Thyroid gland (tissue), 4 donors: ENCODE results near the gene TCERG1L. TPM values are rescaled to one million over a fixed set of nuclear protein-coding genes. Genes with fewer than 3 reads are reported as not detected.
A peak's percentile ranks its signal among the peaks of the same experiment; 100 is the strongest.

Source experiments
- DNase-seq, 2 donors: peaks; one replicate each; pipeline ENCODE4 v3.0.0-alpha.2; 2019
- H3K27ac ChIP-seq, 3 donors: fragments of 200-600 bp; sonication (generic); 1 replicate in 2 of 3; 2 replicates in 1 of 3; pipeline ENCODE4 v1.5.1; 2016 to 2019; ENCODE audit warnings: mild to moderate bottlenecking in 1 of 3, moderate library complexity in 1 of 3
- H3K27me3 ChIP-seq: fragments of 200-600 bp; sonication (generic); one replicate; pipeline ENCODE4 v1.5.1; 2019
- H3K36me3 ChIP-seq, 2 donors: fragments of 200-600 bp; sonication (generic); one replicate each; pipeline ENCODE4 v1.5.1; 2016 to 2019
- H3K4me1 ChIP-seq, 2 donors: fragments of 200-600 bp; sonication (generic); one replicate each; pipeline ENCODE4 v1.5.1; 2017 to 2019
- H3K4me3 ChIP-seq, 3 donors: fragments of 200-600 bp; sonication (generic); replicated peaks in 1 of 3; 1 replicate in 2 of 3; 2 replicates in 1 of 3; pipeline ENCODE4 v1.5.1; 2016; ENCODE audit warnings: mild to moderate bottlenecking in 1 of 3
- H3K9me3 ChIP-seq: fragments of 200-600 bp; sonication (generic); one replicate; pipeline ENCODE4 v1.5.1; 2017
- POLR2A ChIP-seq, 2 donors: fragments of 450-650 bp; IDR thresholded peaks; one replicate each; pipeline ENCODE4 v1.6.1; 2017; ENCODE audit warnings: antibody characterized with exemption in 2 of 2, mild to moderate bottlenecking in 2 of 2, moderate library complexity in 1 of 2
- WGBS, 2 donors: methylation state at CpG; one replicate each; pipeline ENCODE4 v1.1.5; 2017; 5-methylcytosine and 5-hydroxymethylcytosine counted together
- intact Hi-C: fragments of 100-400 bp; cut with DNase I; formaldehyde crosslinking; loops from one replicate; pipeline ENCODE4 v1.15.1; 2023
- total RNA-seq, 4 donors: library from RNA; depleted of rRNA; stranded (reverse); fragments of >200 nt; gene quantifications; one replicate each; pipeline ENCODE4 v1.2.3, GENCODE V29; 2016
- TF ChIP-seq, protein P1 (sequence below), 6 experiments: fragments of 200-600 bp in 3 of 6; fragments of 450-650 bp in 3 of 6; sonication (generic) in 3 of 6; IDR thresholded peaks; one replicate each; pipeline ENCODE4 v1.5.1; 2016 to 2019; ENCODE audit warnings: antibody characterized with exemption in 6 of 6, mild to moderate bottlenecking in 2 of 6, inconsistent platforms in 1 of 6, moderate library complexity in 1 of 6

The TCERG1L gene
- total RNA-seq, 4 donors from 2014 or later, result 4.3 to 23.6 (median 8.2) TPM

DNA sequence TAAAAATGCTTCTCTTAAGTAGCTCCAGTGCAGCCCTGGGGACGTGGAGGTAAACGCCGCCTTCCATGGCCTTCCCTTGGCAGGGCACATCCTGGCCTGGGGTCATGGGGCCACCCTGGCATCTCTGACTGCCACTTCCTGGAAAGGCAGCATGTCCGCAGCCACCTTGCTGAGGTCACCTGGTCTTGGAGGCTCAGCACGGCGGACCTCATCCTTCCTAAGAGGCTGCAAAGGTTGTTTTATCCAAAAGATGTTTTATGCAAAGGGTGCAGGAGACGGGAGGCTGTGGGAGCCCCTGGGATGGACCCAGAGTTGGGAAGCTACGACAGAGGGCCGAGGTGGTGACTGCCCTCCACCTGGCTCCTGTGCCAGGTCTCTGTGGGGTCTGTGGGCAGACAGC lies 106.0 kb downstream of the TCERG1L start:
- intact Hi-C loops, result no loop called here
- H3K27ac ChIP-seq, result no peak overlapping the region
- no peak for DNase-seq
- no peaks in the 10 kb centered on the region for H3K36me3 ChIP-seq
- H3K9me3 ChIP-seq, result no peaks in the 10 kb centered on the region
- no peak overlapping the region for H3K4me3 ChIP-seq
- H3K27me3 ChIP-seq, result no peaks in the 10 kb centered on the region
- peaks cover 11 to 32% of the 10 kb centered on the region in 2 donors for H3K4me1 ChIP-seq
- WGBS, 2 donors, result 86 to 91% methylated on average over 7 to 9 of the region's 9 CpGs
- TF ChIP-seq, protein P1, sequence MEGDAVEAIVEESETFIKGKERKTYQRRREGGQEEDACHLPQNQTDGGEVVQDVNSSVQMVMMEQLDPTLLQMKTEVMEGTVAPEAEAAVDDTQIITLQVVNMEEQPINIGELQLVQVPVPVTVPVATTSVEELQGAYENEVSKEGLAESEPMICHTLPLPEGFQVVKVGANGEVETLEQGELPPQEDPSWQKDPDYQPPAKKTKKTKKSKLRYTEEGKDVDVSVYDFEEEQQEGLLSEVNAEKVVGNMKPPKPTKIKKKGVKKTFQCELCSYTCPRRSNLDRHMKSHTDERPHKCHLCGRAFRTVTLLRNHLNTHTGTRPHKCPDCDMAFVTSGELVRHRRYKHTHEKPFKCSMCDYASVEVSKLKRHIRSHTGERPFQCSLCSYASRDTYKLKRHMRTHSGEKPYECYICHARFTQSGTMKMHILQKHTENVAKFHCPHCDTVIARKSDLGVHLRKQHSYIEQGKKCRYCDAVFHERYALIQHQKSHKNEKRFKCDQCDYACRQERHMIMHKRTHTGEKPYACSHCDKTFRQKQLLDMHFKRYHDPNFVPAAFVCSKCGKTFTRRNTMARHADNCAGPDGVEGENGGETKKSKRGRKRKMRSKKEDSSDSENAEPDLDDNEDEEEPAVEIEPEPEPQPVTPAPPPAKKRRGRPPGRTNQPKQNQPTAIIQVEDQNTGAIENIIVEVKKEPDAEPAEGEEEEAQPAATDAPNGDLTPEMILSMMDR (IDR thresholded peaks at IDR 0.05), result no peak
- no peak for TF ChIP-seq POLR2A (IDR thresholded peaks at IDR 0.05)

DNA sequence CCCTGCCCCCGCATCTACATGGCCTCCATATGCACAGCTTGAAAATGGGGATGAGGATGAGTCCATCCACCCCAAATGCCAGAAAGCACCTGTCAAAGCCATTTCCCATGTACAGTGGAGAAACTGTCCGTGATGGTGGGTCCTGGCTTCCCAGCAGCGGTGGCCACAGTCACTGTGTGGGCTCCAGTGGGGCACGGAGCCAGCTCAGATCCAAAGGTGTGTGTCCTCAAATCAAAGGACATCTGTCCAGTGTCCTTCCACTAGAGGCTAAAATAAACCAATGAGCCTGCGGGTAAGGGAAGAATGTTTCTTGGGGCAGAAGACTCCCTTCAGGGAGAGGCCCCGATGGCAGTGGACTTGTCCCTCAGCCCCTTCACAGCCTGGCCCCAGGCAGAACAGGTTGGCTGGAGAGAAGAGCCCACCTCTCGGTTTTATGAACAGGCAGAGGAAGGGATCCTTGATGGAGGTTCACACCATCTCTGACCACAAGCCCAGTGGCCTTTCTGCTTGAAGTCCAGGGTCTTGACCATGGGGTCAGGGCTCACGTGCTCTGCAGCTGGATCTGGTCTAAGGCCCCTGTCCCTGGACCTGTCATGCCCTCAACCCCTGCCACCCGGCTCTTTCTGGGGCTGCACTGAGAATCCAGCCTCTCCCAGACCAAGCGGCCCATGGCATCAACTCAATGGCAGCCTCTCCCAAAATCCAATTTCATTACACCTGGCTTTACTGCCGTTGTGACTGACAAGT lies 106.9 kb downstream of the TCERG1L start:
- TF ChIP-seq POLR2A (IDR thresholded peaks at IDR 0.05), result no peak
- TF ChIP-seq, protein P1 (IDR thresholded peaks at IDR 0.05), result no peak
- 83 to 87% methylated on average over 8 to 10 of the region's 11 CpGs for WGBS, 2 donors
- Histone ChIP-seq H3K4me3 (no peak overlapping the region), H3K9me3 (no peaks in the 10 kb centered on the region), H3K27ac (peak overlapping the region in 1 of 3 donors; percentile 67), H3K36me3 (no peaks in the 10 kb centered on the region), H3K27me3 (no peaks in the 10 kb centered on the region), H3K4me1 (peaks cover 9 to 31% of the 10 kb centered on the region in 2 donors)
- intact Hi-C loops, result no loop called here
- DNase-seq, result no peak

DNA sequence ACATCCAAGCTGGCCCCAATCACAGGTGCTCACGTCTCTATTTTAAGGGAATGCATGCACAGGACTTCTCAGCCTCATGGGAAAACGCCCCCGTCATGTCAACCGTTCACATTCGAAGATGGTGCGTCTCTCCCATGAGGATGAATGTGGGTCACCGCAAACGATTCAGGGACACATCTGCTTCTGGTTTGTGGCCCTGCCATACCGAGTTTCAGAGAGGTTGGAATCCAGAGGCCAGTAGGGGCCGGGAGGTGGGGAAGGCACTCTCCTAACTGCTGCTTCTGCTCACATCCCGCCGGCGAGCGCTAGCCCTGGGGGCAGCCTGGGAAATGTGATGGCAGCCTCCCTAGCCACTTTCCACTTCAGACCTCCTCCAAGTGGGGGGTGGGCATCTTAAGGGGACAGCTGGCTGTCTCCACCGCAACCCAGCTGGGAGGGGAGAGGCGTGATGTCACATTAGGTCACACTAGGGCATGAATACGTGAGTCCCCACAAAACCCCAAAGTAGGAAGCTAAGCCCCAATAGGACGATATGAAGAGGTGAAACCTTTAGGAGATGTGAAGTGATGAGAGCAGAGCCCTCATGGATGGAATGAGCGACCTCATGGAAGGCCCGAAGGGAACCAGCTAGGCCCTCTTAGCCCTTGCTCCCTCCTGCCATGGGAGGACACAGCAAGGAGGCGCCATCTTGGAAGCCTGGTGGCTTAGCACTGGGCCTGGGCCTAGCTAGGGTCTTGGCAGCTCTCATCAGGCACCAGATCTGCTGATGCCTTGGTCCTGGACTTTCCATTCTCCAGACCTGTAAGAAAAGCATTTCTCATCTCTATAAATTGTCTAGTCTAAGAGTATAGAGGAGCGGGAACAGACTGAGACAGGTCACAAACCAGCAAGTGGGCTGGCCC lies 107.8 kb downstream of the TCERG1L start:
- DNase-seq, result peak in 1 of 2 donors; percentile 17
- no peak for TF ChIP-seq POLR2A (IDR thresholded peaks at IDR 0.05)
- TF ChIP-seq, protein P1 (IDR thresholded peaks at IDR 0.05), result no peak
- 76 to 87% methylated on average over 18 to 22 of the region's 22 CpGs for WGBS, 2 donors

DNA sequence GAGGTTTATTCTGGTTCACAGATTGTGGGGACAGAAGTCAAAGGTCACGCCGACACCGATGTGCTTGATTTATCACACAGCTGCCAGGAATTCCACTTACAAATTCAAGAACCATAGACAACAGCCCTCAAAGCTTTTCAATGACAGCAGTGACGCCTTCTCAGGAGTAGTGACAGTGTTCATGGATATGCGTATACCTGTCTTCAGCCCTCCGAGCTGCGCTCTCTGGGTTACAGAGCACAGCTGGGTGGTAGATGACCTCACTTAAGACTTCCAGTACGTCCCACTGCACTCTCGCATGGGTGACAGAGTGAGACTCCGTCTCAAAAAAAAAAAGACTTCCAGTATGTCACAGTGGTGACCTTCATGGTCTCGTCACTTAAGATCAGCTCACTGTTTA lies 108.5 kb downstream of the TCERG1L start:
- Histone ChIP-seq H3K27ac (peak overlapping the region in 1 of 3 donors; percentile 67), H3K4me3 (no peak overlapping the region), H3K27me3 (no peaks in the 10 kb centered on the region), H3K9me3 (no peaks in the 10 kb centered on the region), H3K4me1 (peaks cover 9 to 34% of the 10 kb centered on the region in 2 donors), H3K36me3 (no peaks in the 10 kb centered on the region)
- TF ChIP-seq POLR2A (IDR thresholded peaks at IDR 0.05), result no peak
- TF ChIP-seq, protein P1 (IDR thresholded peaks at IDR 0.05), result no peak
- WGBS, 2 donors, result 35 to 47% methylated on average over 11 of the region's 11 CpGs
- DNase-seq, result peak; percentile 67
- intact Hi-C loops, result no loop called here

More for the DNA sequence above, 107.8 kb downstream of the TCERG1L start:
- H3K27ac ChIP-seq, result peak overlapping the region in 1 of 3 donors; percentile 67
- H3K4me1 ChIP-seq, result peaks cover 9 to 34% of the 10 kb centered on the region in 2 donors
- no peaks in the 10 kb centered on the region for H3K36me3 ChIP-seq
- H3K4me3 ChIP-seq, result no peak overlapping the region
- no peaks in the 10 kb centered on the region for H3K9me3 ChIP-seq
- intact Hi-C loops, result no loop called here
- no peaks in the 10 kb centered on the region for H3K27me3 ChIP-seq
